ENCODE data around the gene ALK.

Gene ALK

GRCh38 chr2:29528891-29529520, 392.4 kb downstream of the ALK start:
- DNase-seq (ENCODE audit: low read depth in 2 of 2): no peak

- no peak for DNase-seq (ENCODE audit: low read depth in 2 of 2)
Observed at GRCh38 chr2:29528371-29528770, 393.0 kb downstream of the ALK start.

DNA sequence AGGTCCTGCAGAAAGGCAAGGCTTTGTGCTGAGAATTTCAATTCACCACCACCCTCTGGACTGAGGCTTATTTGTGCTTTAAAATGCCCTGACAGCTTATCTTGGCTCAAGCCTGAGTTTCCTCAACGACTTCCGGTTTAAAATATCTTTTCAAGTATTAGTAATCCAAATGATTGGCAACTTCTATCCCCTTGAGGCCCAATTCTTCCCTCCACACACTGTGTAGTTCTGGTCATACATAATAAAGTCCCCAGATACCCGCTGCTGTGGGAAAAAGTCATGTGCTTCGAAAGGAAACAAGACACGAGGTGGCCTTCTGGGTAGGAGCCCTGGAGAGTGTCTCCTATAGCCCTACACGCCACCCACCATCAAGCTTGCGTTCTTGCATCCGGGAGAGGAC, 393.4 kb downstream of the ALK start:
- no peak for DNase-seq (ENCODE audit: low read depth in 2 of 2)

DNA sequence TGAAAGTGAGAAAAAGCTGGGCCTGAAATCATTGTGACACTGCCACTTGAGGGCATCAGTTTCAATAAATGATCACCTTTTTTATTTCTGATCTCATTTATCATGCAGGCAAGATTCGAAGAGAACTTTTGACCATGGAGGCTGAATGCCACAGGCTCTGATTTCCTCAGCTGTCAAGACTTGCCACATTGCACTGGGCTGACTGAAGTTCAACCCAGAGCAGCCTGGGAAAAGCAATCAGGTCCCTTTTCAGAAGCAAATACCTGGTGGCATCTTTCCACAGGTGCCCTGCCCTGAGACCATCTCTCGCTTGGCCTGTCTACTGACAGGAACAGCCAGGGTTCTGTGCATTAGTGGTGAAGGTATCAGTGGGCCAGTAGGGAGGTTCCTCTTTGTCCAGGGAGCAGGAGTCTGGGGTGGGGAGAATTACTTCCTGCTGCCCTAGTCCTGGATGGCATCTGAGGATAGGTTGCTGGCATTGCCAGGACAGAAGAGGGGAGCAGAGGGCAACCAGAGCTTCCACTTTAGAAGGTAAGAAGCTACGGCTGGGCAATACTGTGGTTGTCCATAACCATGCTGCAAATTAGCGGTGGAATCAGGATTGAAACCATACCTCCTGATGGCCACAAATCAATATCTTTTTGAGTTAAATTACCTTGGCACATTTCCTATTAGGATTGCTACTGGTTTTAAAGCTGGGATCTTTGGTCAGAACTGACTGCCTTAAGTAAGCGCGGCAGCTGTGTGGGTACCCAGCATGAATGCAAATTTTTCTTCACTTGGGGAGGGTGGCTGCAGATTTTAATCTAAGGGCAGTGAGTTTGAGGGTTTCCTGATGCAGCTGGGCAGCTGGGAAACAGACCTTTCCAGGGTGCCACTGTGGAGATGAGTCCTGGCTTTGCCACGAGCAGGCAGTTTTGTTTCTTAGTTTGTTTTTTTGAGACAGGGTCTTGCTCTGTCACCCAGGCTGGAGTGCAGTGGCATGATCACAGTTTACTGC, 394.5 kb downstream of the ALK start:
- DNase-seq (ENCODE audit: low read depth in 2 of 2): no peak

DNA sequence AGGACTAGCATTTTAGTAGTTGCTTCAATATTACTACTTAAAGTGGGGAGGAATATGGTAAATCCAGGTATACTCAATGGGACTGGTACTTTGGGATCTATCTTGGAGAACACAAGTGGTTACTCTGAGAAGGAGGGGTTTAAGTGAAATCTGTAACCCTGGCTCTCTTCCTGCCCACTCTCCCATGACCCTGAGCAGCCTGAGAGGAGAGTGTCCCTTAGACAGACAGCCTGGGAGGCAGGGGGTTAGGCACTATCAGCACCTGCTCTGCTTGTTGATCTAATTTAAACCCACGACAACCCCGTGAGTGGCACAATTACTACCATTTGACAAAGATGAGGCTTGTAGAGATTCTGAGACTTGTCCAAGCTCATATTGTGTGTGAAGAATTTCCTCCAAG, 395.5 kb downstream of the ALK start:
- no peak for DNase-seq (ENCODE audit: low read depth in 2 of 2)

GRCh38 chr2:29524652-29525051, 396.7 kb downstream of the ALK start:
- DNase-seq (ENCODE audit: low read depth in 2 of 2): no peak

DNA sequence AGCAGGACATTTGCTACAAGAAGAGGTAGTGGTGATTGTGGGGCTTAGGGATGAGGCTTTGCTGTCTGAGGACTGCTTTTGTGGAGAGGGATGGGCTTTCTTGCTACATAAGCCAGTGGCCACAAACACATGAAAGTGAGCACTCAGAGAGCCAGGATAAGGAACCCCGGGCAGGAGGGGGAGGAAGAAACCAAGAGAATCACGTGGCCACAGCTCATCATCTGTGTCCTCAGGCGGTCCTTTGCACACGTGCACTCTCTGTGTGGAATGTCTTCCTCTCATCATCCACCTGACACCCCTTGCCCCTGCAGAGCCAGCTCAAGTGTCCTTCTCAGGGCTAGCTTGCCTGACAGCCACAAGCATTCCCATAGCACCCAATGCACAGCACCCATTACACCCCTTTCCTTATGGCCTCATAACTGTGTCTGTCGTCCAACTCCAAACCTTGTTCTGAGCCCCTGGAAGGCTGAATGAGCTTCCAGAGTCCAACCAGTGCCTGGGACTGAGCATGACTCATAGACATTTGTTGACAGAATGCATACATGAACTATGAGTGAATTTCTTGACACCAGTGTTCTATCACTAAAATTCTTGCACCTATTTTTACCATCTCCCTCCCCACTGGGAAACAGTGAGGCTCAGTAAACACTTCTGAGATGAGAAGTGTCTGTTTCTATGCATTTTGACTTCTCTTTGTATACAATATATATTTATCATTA, 398.3 kb downstream of the ALK start:
- no peak for DNase-seq (ENCODE audit: low read depth in 2 of 2)

- DNase-seq (ENCODE audit: low read depth in 2 of 2): no peak
Observed at GRCh38 chr2:29520001-29520400, 401.4 kb downstream of the ALK start.

- DNase-seq (ENCODE audit: low read depth in 2 of 2): no peak
Observed at GRCh38 chr2:29519338-29519925, 402.0 kb downstream of the ALK start.

DNA sequence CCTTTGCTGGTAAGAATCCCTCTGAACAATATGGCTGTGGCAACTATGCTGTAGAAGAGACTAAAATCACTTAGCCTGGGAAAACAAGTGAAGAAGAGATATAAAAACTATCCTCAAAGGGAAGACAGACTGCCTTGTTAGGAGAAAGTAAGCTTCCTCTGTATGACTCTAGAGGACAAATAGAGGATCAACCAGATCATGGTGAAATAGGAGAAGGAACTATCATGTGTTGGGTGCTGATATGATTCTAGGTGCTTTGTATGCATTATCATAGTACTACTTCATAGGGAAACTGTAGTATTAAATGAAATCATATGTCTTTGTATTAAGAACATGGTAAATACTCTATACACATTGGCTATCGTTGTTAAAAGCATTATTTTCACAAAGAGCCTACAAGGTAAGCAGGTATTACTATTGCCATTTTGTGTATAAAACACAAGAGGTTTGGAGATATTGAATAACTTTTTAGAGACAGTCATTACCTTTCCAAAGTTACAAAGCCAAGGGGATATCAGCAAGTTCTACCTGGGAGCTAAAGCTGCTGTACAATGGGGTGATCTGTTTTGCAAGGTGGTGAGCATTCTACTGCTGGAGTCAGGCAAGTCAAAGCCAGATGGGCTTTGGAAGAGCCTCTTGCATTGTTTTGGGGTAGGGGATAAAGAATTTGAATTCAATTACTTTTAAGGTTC, 402.6 kb downstream of the ALK start:
- DNase-seq (ENCODE audit: low read depth in 2 of 2): no peak

GRCh38 chr2:29518010-29518409, 403.4 kb downstream of the ALK start:
- DNase-seq (ENCODE audit: low read depth in 2 of 2): no peak

- DNase-seq (ENCODE audit: low read depth in 2 of 2): no peak
Observed at GRCh38 chr2:29517413-29517812, 404.0 kb downstream of the ALK start.

GRCh38 chr2:29516767-29517166, 404.6 kb downstream of the ALK start:
- DNase-seq (ENCODE audit: low read depth in 2 of 2): no peak

- DNase-seq (ENCODE audit: low read depth in 2 of 2): no peak
Observed at GRCh38 chr2:29509878-29510277, 411.5 kb downstream of the ALK start.

DNA sequence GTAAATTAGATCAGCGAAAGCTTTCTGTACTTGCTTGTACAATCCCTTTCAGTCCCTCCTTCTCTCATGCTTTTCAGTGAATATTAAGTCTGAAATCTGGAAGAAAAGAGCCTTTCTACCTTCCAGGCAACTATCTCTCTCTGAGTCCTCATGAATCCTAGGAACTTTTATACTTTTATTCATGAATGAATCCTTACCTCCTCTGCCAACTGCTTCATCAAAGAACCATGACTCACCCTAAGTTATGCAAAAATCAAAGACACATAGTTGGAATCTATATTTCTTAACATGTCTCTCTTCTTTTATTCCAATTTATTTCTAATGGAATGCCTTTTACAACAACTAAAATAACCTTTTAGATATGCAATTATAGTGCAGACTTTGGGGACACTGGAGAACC, 412.0 kb downstream of the ALK start:
- no peak for DNase-seq (ENCODE audit: low read depth in 2 of 2)

DNA sequence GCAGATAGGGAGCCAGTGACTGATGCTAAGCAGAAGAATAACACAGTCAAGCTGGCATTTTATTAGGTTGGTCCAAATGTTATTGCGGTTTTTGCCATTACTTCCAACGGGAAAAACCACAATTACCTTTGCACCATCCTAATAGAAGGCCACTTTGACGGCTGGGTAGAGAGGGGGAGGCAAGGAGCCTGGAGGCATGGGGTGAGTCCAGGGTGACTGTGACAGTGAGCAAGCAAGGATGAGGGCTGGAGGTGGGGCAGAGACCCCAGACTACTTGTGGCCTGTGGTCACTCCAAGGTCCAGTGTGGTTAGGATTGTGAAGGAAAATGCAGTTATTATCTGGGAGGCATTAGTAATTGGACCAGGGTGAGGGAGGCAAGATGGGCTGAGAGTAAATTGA, 416.6 kb downstream of the ALK start:
- DNase-seq (ENCODE audit: low read depth in 2 of 2): no peak

DNA sequence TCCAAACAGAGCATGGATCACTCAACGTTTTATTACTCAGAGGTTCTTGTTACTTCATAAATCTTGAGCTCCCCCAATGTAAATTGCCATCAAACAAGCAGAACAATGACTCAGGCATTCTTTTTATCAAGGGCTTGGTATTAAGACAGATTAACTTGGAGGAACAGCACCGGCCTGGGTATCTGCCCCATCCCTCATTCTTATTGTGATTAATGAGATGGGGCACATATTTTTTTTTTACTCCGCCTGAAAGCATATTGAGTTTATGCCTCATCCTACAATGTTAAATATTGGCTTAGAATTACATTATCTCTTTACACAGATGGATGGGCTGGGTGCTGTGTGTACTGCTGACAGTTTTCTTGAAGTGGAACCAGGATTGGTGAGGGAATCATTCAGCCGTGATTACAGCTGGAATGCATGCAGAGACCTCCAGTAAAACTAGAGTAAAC, 418.9 kb downstream of the ALK start:
- DNase-seq (ENCODE audit: low read depth in 2 of 2): no peak

DNA sequence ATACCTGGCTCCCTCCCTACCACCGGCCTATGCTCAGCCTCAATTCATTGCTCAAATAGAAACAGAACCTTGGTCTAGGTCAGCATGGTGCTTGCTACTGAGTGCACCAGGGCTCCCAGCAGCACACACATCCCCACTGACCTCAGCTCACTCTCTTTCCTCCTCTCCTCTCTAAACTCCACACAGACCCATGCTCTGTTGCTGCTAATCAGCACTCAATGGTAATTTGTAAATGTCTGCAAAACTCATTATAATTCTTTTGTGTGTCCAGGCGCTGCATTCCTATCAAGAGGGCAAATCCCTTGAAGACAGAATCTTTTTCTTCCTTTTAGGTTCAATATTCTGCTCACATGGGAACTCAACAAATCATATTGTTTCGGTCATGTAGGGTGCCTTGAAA, 424.0 kb downstream of the ALK start:
- no peak for DNase-seq (ENCODE audit: low read depth in 2 of 2)

DNA sequence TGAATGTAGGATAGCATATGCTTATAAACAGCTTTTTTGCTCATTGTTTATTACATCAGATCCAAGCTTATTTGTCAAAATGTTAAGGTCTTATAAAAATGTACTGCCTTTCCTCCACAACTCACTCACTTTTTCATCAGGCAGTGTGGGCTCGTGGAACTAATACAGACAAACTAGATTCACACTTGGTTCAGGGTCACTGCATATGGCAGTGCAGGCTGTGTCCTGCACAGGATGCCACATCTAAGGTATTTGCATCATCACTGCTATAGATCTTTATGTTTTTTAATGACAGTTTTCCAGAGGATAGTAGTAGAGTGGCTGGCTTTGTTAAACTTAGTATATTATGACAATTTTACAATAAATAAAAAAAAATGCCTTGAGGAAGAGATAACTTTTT, 425.2 kb downstream of the ALK start:
- no peak for DNase-seq (ENCODE audit: low read depth in 2 of 2)

DNA sequence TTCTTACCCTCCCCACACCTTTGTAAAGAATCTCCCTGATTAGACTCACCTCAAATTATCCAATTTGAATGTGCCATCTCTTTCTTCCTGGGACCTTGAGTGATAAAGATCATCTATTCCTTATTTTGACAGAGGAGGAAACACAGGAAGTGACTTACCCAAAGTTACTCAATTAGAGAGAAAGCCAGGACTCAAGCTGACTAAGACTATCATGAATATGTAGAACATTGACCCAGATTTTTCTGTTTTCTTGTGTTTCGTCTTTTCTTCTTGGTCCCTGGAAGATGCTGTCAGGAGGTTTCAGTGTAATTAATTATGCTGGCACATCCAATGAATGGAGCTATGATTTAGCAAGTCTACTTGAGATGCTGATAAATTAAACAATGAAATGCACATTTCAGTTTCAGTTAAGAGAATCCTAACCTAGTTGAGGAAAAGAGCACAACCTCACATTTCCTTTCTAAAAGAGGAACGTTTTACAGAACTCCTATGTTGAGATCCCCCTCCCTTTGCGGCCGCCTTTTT, 425.8 kb downstream of the ALK start:
- DNase-seq (ENCODE audit: low read depth in 2 of 2): no peak

- no peak for DNase-seq (ENCODE audit: low read depth in 2 of 2)
Observed at GRCh38 chr2:29495068-29495467, 426.3 kb downstream of the ALK start.
